Activated T-helper 1 cell treated with anti-CD3 and anti-CD28 coated beads, Interleukin-12 subunit alpha, Interleukin-12 subunit beta, Interleukin-2, Interleukin-4 antibody, amounts not matched to agents 30 ng/mL and 10 ng/mL and 1 ng/mL, durations not matched to agents 14 hours and 24 hours and 36 hours (primary cell): Measurements from ENCODE around the gene PPP1R9A. TPM values are rescaled to one million over a fixed set of nuclear protein-coding genes. Genes with fewer than 3 reads are reported as not detected.

Experiments used
- DNase-seq: peaks from one replicate; pipeline ENCODE4 v3.0.0; 2021; ENCODE audit warnings: low spot score
- H3K27ac Mint-ChIP-seq: one replicate; pipeline ENCODE4 v1.8.0; 2021; ENCODE audit warnings: mild to moderate bottlenecking, mixed read lengths
- H3K27me3 Mint-ChIP-seq: one replicate; pipeline ENCODE4 v1.8.0; 2022; ENCODE audit warnings: mild to moderate bottlenecking, moderate library complexity, mixed read lengths; ENCODE audit not compliant: insufficient read depth
- H3K36me3 Mint-ChIP-seq: one replicate; pipeline ENCODE4 v1.8.0; 2021; ENCODE audit warnings: low read depth, mixed read lengths
- H3K4me1 Mint-ChIP-seq: one replicate; pipeline ENCODE4 v1.8.0; 2021; ENCODE audit warnings: low read depth, mixed read lengths
- H3K4me3 Mint-ChIP-seq: one replicate; pipeline ENCODE4 v1.8.0; 2021; ENCODE audit warnings: mild to moderate bottlenecking, moderate library complexity, mixed read lengths
- H3K9me3 Mint-ChIP-seq: one replicate; pipeline ENCODE4 v1.8.0; 2021; ENCODE audit warnings: mixed read lengths
- intact Hi-C: fragments of 100-400 bp; cut with micrococcal nuclease; formaldehyde crosslinking; loops from one replicate; pipeline ENCODE4 v1.15.1; 2024
- total RNA-seq: library from RNA; stranded (reverse); gene quantifications from 2 replicates; pipeline ENCODE4 v1.2.3, GENCODE V29; 2022

The PPP1R9A gene
- total RNA-seq, 1 donor from 2014 or later, result not detected

DNA sequence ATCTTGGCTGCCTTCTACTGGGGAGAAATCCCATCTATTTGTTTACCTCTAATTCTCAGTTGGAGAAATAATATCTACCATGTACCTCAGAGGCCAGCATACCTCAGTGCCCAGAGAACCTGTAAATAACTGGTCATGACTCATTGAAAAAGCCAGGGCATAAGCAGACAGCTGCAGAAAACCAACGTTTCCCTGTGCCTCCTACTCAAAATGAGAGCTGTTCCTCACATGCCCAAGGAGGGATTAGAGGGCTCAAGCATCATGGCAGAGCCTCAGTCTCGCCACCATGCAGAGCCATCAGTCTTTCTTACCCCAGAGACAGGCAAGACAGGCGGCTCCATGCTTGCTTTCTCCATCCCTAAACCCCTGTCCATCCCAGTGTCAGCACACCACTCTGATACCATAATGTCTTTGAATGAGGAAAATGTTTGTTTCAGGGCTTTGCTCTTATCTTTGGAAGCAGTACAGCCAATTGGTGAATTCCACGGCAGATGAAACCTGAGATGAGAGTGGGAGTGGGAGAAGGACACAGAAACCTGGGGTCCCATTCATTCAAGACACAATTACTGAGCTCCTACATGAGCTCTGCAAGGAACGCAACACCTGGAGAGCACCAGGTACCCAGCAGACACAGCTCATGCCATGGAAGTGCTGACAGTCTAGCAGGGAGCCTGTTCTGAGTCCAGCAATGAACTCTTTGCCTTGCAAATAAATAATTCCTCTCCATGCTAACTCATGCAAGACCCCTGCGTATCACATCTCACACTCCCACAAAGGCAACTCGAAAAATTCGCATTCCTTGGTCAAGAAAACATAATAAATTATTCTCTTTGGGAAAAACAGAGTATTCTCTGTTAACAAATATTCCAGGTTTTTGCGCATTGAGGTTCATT lies 395.9 kb downstream of the PPP1R9A start:
- intact Hi-C loops, result no loop called here
- DNase-seq, result no peak
- Mint-ChIP-seq H3K27ac (no peak overlapping the region), H3K4me3 (no peak overlapping the region), H3K4me1 (no peaks in the 10 kb centered on the region), H3K27me3 (no peaks in the 10 kb centered on the region), H3K9me3 (no peaks in the 10 kb centered on the region), H3K36me3 (no peaks in the 10 kb centered on the region)

DNA sequence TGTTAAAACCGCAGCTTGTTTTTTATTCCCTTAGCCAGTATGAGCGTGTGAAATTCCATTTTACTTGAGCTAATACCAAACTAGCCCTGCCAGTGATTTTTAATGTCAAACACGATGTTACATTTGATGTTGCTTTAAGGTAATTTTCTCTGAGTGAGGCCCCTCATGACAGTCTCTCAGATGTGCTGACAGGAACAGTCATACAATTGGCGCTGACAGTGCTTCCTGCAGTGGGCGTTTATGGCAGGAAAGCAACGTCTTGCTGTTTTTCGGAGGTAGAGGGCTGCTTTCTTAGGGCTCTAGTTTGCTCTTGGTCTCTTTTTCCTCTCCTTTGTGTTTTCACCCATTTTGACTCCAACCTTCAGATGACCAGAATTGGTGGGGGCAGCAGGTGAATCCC lies 397.6 kb downstream of the PPP1R9A start:
- H3K36me3 Mint-ChIP-seq, result no peaks in the 10 kb centered on the region
- H3K27ac Mint-ChIP-seq, result no peak overlapping the region
- H3K27me3 Mint-ChIP-seq, result no peaks in the 10 kb centered on the region
- H3K4me1 Mint-ChIP-seq, result no peaks in the 10 kb centered on the region
- H3K4me3 Mint-ChIP-seq, result no peak overlapping the region
- intact Hi-C loops, result no loop called here
- H3K9me3 Mint-ChIP-seq, result no peaks in the 10 kb centered on the region
- DNase-seq, result no peak

DNA sequence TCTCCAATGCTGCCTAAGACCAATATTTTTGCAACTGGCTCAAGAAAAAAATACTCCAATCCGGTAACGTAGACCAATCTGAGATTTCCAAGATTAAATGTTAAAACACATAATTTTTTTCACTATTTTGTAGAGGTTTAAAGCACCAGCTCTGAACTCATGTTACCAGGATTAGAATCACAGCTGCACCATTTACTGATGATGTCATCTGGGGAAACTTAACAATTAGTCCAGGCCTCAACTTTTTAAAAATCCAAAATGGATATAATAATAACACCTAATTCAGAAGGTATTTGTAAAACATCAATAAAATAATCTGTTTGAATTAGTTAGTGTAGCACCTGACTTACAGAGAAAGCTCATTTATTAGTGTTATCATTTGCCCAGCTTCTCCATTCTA lies 402.6 kb downstream of the PPP1R9A start:
- intact Hi-C loops, result no loop called here
- Mint-ChIP-seq H3K27ac (no peak overlapping the region), H3K9me3 (no peaks in the 10 kb centered on the region), H3K4me3 (no peak overlapping the region), H3K4me1 (no peaks in the 10 kb centered on the region), H3K36me3 (no peaks in the 10 kb centered on the region), H3K27me3 (peaks cover 10% of the 10 kb centered on the region)
- no peak for DNase-seq

DNA sequence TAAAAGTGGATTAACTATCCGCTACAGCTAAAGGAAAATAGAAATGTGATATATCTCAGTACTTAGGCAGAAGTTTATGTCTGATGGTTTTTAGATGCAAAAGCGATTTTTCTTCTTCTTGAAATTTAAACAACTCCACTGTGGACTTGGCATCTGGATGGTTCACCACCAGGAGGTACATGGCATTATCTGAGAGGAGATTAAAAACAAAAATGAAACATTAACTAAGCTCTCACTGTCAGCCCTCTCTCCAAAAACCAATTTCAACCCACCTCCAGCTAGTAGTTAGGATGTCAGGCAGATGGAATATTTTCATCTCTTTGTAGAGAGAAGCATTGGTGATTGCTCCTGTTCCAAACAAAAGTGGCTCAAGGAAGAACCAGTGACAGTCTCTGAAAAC lies 404.0 kb downstream of the PPP1R9A start:
- Mint-ChIP-seq H3K36me3 (no peaks in the 10 kb centered on the region), H3K9me3 (no peaks in the 10 kb centered on the region), H3K27me3 (peaks cover 10% of the 10 kb centered on the region), H3K4me3 (no peak overlapping the region), H3K4me1 (no peaks in the 10 kb centered on the region), H3K27ac (no peak overlapping the region)
- intact Hi-C loops, result no loop called here
- no peak for DNase-seq

DNA sequence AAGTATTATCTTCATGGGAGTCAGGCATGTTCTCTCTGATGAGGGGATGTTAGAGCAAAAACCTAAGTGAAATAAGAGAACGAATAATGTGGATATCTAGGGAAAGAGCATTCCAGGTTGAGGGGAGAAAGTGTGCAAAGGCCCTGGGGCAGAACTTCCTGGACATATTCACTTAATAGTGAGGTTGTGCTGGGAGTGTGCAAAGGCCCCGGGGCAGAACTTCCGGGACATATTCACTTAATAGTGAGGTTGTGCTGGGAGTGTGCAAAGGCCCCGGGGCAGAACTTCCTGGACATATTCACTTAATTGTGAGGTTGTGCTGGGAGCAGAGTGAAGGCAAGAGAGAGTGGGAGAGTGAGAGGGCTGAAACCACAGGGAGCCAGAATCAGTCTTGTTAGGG lies 405.2 kb downstream of the PPP1R9A start:
- Mint-ChIP-seq H3K27me3 (peaks cover 10% of the 10 kb centered on the region), H3K27ac (no peak overlapping the region), H3K4me3 (no peak overlapping the region), H3K9me3 (no peaks in the 10 kb centered on the region), H3K4me1 (no peaks in the 10 kb centered on the region), H3K36me3 (no peaks in the 10 kb centered on the region)
- intact Hi-C loops, result no loop called here
- no peak for DNase-seq

DNA sequence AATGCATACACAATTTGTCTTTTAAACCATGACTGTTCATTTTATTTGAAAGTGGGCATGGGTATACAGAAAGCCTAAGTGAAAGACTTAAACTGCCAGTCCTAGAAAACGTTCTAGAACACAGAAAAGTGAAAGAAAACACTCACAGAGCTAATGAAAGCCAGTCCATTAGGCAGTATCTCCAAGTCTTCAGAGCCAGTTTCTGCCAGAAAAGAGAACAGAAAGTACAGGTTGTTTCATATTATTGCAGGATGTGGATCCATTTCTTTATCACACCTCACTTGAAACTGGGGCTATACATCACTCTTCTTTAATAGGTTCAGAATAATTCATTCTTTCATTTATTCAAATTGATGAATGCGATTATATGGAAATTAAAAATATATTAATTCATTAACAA lies 409.2 kb downstream of the PPP1R9A start:
- H3K4me3 Mint-ChIP-seq, result no peak overlapping the region
- no peaks in the 10 kb centered on the region for H3K36me3 Mint-ChIP-seq
- intact Hi-C loops, result no loop called here
- H3K9me3 Mint-ChIP-seq, result no peaks in the 10 kb centered on the region
- peaks cover 7% of the 10 kb centered on the region for H3K27me3 Mint-ChIP-seq
- H3K27ac Mint-ChIP-seq, result no peak overlapping the region
- H3K4me1 Mint-ChIP-seq, result no peaks in the 10 kb centered on the region
- no peak for DNase-seq

DNA sequence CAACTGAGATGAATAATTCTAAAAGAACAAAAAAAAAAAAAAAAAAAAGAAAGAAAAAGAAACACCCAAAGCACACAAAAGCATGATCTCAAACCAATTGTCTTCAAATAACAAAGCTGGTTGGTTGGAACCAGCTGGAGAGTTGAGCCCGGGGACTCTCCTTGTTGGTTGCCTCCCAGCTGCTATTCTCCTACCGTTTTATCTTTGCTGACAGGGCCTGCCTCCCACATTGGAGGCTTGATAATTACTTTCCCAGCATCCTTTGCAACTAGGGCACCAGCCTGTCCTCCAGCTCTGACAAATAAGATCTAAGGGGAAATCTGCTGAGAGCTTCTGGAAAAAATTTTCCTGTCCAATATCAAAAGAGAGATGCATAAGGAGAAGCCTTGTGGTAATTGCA lies 410.2 kb downstream of the PPP1R9A start:
- no peaks in the 10 kb centered on the region for H3K9me3 Mint-ChIP-seq
- intact Hi-C loops, result no loop called here

DNA sequence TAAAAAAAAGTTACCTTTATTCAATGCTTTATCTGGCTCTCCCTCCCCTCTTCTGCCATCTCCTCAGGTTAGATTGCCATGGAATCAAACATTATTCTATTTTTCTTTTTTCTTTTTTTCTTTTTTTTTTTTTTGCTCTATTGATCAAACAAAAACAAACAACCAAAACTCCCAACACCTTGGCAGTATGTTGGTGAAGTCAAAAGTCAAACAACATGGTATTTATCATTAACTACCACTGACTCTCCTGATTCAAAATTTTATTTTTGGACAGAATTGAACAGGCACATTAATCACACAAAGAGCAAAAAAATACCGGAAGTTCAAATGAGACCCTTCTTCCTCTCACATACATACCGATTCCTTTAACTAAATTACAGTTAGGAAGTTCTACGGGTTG lies 410.6 kb downstream of the PPP1R9A start:
- intact Hi-C loops, result no loop called here
- H3K4me1 Mint-ChIP-seq, result no peaks in the 10 kb centered on the region
- no peak for DNase-seq
- H3K27ac Mint-ChIP-seq, result no peak overlapping the region
- H3K4me3 Mint-ChIP-seq, result no peak overlapping the region
- no peaks in the 10 kb centered on the region for H3K9me3 Mint-ChIP-seq
- peaks cover 7% of the 10 kb centered on the region for H3K27me3 Mint-ChIP-seq
- H3K36me3 Mint-ChIP-seq, result no peaks in the 10 kb centered on the region

More for the DNA sequence above, 410.2 kb downstream of the PPP1R9A start:
- no peak for DNase-seq
- no peak overlapping the region for H3K27ac Mint-ChIP-seq
- no peak overlapping the region for H3K4me3 Mint-ChIP-seq
- H3K4me1 Mint-ChIP-seq, result no peaks in the 10 kb centered on the region
- no peaks in the 10 kb centered on the region for H3K36me3 Mint-ChIP-seq
- H3K27me3 Mint-ChIP-seq, result peaks cover 7% of the 10 kb centered on the region

DNA sequence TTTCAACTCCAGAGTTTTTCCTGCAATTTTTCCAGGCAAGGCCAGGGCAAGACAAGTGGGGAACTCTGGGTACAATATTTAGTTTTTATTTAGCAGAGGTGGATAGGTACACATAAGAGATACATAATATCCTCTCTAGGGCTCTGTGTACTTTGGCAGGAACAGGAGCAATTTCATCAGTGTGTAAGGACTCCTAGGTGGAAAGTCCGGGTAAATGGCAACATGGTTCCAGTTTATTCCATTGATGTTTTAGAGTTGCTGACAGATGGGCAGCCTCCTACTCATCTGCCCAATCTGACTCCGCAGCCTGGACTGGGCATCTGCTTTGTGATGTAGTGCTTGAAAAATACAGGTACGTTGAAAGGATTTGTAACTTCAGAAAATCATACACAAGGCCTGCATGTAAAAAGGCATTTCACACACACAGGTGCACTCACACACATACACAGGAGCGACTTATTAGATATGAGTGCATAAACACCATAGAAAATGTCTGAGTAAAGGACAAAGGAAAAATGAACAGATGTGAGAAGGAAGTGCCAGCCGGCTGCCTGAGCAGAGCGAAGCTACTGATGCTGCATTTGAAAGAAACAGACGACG lies 411.2 kb downstream of the PPP1R9A start:
- Mint-ChIP-seq H3K27me3 (peaks cover 6% of the 10 kb centered on the region), H3K9me3 (no peaks in the 10 kb centered on the region), H3K4me1 (no peaks in the 10 kb centered on the region), H3K4me3 (no peak overlapping the region), H3K36me3 (no peaks in the 10 kb centered on the region), H3K27ac (no peak overlapping the region)
- DNase-seq, result no peak
- intact Hi-C loops, result no loop called here

DNA sequence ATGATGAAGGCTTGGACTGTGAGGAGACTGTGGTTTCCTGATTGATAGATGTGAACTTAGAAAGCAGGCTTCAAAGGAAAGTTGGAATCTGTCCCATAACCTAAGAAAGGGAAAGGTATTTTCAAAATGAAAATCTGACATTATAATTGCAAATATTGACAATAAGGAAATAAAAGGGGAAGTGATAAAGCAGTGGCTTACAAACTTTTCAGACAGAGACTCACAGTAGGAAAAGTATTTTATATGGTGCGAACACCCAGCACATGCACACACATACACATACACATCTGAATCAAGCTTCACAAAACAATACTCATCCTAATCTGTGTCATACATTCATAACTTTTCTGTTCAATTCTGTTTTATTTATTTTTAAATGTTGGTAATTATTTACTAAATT lies 412.2 kb downstream of the PPP1R9A start:
- H3K27me3 Mint-ChIP-seq, result peaks cover 1% of the 10 kb centered on the region
- H3K36me3 Mint-ChIP-seq, result no peaks in the 10 kb centered on the region
- DNase-seq, result no peak
- H3K27ac Mint-ChIP-seq, result no peak overlapping the region
- H3K4me1 Mint-ChIP-seq, result no peaks in the 10 kb centered on the region
- H3K9me3 Mint-ChIP-seq, result no peaks in the 10 kb centered on the region
- intact Hi-C loops, result no loop called here
- no peak overlapping the region for H3K4me3 Mint-ChIP-seq

DNA sequence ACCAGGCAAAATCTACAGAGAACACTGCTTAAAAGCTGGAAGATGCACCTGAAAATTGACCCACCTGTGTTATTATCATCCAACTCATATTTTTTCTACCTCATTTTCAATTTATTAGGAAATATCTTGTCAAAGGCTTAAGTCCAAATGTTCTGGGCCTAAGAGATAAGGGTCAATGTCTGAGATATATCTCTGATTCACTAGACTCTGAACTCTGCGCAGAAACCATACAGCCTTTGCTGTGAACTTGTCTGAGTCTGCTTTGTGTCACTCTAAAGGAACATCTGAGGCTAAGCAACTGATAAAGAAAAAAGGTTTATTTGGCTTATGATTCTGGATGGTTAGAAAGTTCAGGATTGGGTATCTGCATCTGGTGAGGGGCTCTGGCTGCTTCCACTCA lies 413.3 kb downstream of the PPP1R9A start:
- intact Hi-C loops, result no loop called here
- DNase-seq, result no peak
- Mint-ChIP-seq H3K27me3 (peaks cover 3% of the 10 kb centered on the region), H3K36me3 (no peaks in the 10 kb centered on the region), H3K9me3 (peaks cover under 1% of the 10 kb centered on the region), H3K27ac (no peak overlapping the region), H3K4me1 (no peaks in the 10 kb centered on the region), H3K4me3 (no peak overlapping the region)

DNA sequence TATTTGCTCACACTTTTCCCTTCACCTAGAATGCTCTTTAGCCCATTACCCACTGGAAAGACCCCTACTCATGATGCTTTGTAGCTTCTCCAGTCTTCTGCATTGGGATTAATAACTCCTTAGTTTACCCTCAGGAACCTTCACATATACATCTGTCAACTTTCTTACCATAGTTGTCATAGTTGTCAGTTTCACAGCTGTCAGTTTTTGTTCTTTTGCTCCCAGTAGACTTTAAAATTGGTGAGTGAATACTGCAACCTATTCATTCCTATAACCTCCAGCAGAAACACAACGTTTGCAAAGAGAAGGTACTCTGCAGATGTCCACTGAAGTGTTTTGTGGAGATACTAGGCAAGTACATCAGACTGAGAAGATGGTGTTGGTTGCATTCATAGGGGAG lies 414.3 kb downstream of the PPP1R9A start:
- Mint-ChIP-seq H3K9me3 (peaks cover 5% of the 10 kb centered on the region), H3K27me3 (peaks cover 6% of the 10 kb centered on the region), H3K4me1 (no peaks in the 10 kb centered on the region), H3K4me3 (no peak overlapping the region), H3K36me3 (no peaks in the 10 kb centered on the region), H3K27ac (no peak overlapping the region)
- no peak for DNase-seq
- intact Hi-C loops, result no loop called here

DNA sequence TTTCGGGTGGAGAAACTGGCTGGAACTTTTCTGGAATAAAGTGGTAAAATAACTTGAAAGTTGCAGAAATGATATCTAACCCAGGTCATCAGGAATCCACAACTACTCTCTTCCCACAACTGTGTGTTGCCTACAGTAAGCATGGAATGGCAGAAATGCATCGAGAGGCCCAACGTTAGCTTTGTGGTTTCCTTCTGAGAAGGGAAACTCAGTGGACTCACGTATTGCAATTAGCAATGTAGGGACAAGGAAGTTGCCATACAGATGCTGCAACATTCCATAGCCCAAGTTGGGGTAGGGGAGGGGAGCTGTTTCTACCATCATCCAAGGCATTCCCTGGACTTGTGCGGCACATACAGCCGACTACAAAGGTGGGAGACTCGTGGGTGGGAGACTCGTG lies 415.0 kb downstream of the PPP1R9A start:
- H3K9me3 Mint-ChIP-seq, result peaks cover 5% of the 10 kb centered on the region
- DNase-seq, result no peak
- intact Hi-C loops, result no loop called here
- H3K4me3 Mint-ChIP-seq, result no peak overlapping the region
- H3K4me1 Mint-ChIP-seq, result no peaks in the 10 kb centered on the region
- no peak overlapping the region for H3K27ac Mint-ChIP-seq
- H3K27me3 Mint-ChIP-seq, result peaks cover 6% of the 10 kb centered on the region
- H3K36me3 Mint-ChIP-seq, result no peaks in the 10 kb centered on the region
